GM23248 (cell line): ENCODE measurements around the gene SPINK1. TPM values are rescaled to one million over a fixed set of nuclear protein-coding genes. Genes with fewer than 3 reads are reported as not detected.
A peak's percentile ranks its signal among the peaks of the same experiment; 100 is the strongest.

Experiments
- DNase-seq: peaks from one replicate; pipeline ENCODE4 v3.0.0-alpha.2; 2015
- H2AFZ ChIP-seq: fragments of 200-600 bp; sonication (generic); 2 replicates; pipeline ENCODE4 v1.6.1; 2016; ENCODE audit warnings: antibody characterized with exemption
- H3F3A ChIP-seq: fragments of 200-600 bp; sonication (generic); 2 replicates; pipeline ENCODE4 v1.6.1; 2016; ENCODE audit warnings: mild to moderate bottlenecking, antibody characterized with exemption, mixed run types; ENCODE audit not compliant: insufficient read depth
- H3K27ac ChIP-seq: fragments of 200-600 bp; sonication (generic); 2 replicates; pipeline ENCODE4 v1.5.1; 2016; ENCODE audit warnings: mild to moderate bottlenecking
- H3K27me3 ChIP-seq: fragments of 200-600 bp; sonication (generic); replicated peaks from 2 replicates; pipeline ENCODE4 v1.6.1; 2016; ENCODE audit warnings: mild to moderate bottlenecking; ENCODE audit not compliant: insufficient read depth
- H3K36me3 ChIP-seq: fragments of 200-600 bp; sonication (generic); 2 replicates; pipeline ENCODE4 v1.6.1; 2016; ENCODE audit warnings: low read depth, mild to moderate bottlenecking
- H3K4me1 ChIP-seq: fragments of 200-600 bp; sonication (generic); 2 replicates; pipeline ENCODE4 v1.6.1; 2016; ENCODE audit warnings: mild to moderate bottlenecking; ENCODE audit not compliant: insufficient read depth
- H3K4me2 ChIP-seq: fragments of 200-600 bp; sonication (generic); one replicate; pipeline ENCODE4 v1.6.1; 2016; ENCODE audit warnings: mild to moderate bottlenecking; ENCODE audit not compliant: unreplicated experiment
- H3K4me3 ChIP-seq: fragments of 200-600 bp; sonication (generic); 2 replicates; pipeline ENCODE4 v1.5.1; 2016; ENCODE audit warnings: mild to moderate bottlenecking
- H3K79me2 ChIP-seq: fragments of 200-600 bp; sonication (generic); 2 replicates; pipeline ENCODE4 v1.6.1; 2016; ENCODE audit warnings: mild to moderate bottlenecking; ENCODE audit not compliant: insufficient read depth
- H3K9ac ChIP-seq: fragments of 200-600 bp; sonication (generic); 2 replicates; pipeline ENCODE4 v1.6.1; 2016; ENCODE audit warnings: mild to moderate bottlenecking
- H3K9me2 ChIP-seq: fragments of 200-600 bp; sonication (generic); 2 replicates; pipeline ENCODE4 v1.6.1; 2016; ENCODE audit warnings: mixed run types, mild to moderate bottlenecking, moderate library complexity; ENCODE audit not compliant: insufficient read depth
- H3K9me3 ChIP-seq: fragments of 200-600 bp; sonication (generic); one replicate; pipeline ENCODE4 v1.6.1; 2017; ENCODE audit warnings: low read depth
- H4K20me1 ChIP-seq: fragments of 200-600 bp; sonication (generic); 2 replicates; pipeline ENCODE4 v1.6.0; 2016; ENCODE audit not compliant: insufficient read depth
- EZH2 ChIP-seq: fragments of 200-600 bp; sonication (generic); IDR thresholded peaks from 2 replicates; pipeline ENCODE4 v1.6.1; 2018; ENCODE audit warnings: antibody characterized with exemption, mild to moderate bottlenecking; ENCODE audit not compliant: insufficient read depth, poor library complexity, severe bottlenecking
- EZH2phosphoT487 ChIP-seq: fragments of 200-600 bp; sonication (generic); IDR thresholded peaks from 2 replicates; pipeline ENCODE4 v1.6.1; 2018; ENCODE audit warnings: antibody characterized with exemption, moderate library complexity, mild to moderate bottlenecking, low read depth; ENCODE audit not compliant: insufficient read depth
- WGBS, 2 experiments: methylation state at CpG; one replicate each; pipeline ENCODE4 v1.1.6; 2015 to 2017; ENCODE audit warnings: low lambda C conversion rate in 2 of 2, low coverage in 1 of 2; ENCODE audit errors: missing lambda C conversion rate in 2 of 2; 5-methylcytosine and 5-hydroxymethylcytosine counted together
- in situ Hi-C: fragments of 300-500 bp; cut with MboI; formaldehyde crosslinking; loops from 2 replicates; pipeline ENCODE4 v1.15.0; 2020
- polyA plus RNA-seq: library from polyadenylated mRNA; unstranded; fragments of >200 nt; fragmentation: Nextera tagmentation; extraction: Ambion mirVana; gene quantifications from 2 replicates; pipeline ENCODE4 v1.2.1, GENCODE V29; 2016
- total RNA-seq: library from RNA; depleted of rRNA; stranded (reverse); fragments of >200 nt; shearing (Covaris generic); gene quantifications from 2 replicates; pipeline ENCODE4 v1.2.3, GENCODE V29; 2014

Gene SPINK1
- total and polyA plus RNA-seq, 2 experiments from 2014 or later: not detected

DNA sequence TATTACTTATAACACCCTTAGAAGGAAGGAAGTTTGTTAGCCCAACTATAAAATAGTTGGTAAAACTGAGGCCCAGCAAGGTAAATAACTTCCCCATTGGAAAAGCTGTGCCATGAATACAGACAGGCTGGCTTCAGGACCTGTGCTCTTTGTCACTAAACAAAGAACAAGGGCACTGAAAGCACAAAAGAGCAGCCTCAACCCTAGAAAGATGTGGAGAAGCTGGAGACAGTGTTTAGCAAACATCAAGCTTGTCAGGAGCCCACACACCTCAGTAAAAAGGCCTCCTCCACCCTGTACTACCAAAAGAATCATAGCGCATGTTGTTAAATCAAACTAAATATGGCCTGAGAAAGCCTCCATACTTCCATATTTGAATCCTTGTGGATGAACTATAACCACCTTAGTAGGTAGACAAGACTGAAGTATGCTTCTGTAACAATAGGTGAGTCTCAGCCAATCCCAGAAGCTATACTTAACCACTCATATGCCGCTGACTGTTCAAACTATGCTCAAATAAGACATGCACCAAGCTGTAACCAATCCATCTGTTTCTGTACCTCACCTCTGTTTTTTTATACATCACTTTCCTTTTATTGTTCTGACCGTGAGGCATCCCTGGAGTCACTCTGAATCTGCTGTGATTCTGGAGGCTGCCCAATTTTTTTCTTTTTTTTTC, 28.6 kb upstream of the SPINK1 start:
- Histone ChIP-seq H2AFZ (no peak overlapping the region), H3K4me1 (no peaks in the 10 kb centered on the region), H3K9me2 (no peaks in the 10 kb centered on the region), H3K4me2 (no peak overlapping the region), H3K27me3 (peaks cover 3% of the 10 kb centered on the region; the same call in 1 of the 2 replicates), H3K9me3 (no peaks in the 10 kb centered on the region), H4K20me1 (no peaks in the 10 kb centered on the region), H3F3A (no peaks in the 10 kb centered on the region), H3K27ac (no peak overlapping the region), H3K9ac (no peak overlapping the region), H3K4me3 (no peak overlapping the region), H3K36me3 (no peaks in the 10 kb centered on the region), H3K79me2 (no peaks in the 10 kb centered on the region)
- in situ Hi-C loops: no loop called here
- DNase-seq: no peak
- WGBS, 2 experiments: 57 to 65% methylated on average over 3 of the region's 3 CpGs
- TF ChIP-seq EZH2phosphoT487 (no peak), EZH2 (no peak)

DNA sequence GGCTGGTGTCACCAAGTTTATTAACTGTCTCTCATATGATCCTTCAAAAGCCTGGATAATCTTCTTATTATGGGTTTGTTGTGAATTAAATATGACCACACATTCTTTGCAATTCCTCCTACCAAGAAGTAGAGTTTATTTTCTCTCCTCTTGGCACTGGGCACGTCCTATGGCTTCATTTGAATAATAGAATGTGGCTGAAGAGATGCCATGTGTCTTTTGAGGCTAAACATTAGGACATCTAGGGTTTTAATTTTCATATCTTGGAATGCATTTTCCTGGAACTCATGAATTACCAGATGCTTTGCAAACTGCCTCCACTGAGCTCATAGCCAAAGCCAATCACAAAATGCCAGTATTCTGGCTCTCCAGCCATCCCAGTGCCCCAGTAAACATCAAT, 27.1 kb upstream of the SPINK1 start:
- H3K9me2 ChIP-seq: no peaks in the 10 kb centered on the region
- no peak overlapping the region for H3K4me2 ChIP-seq
- TF ChIP-seq EZH2 (no peak), EZH2phosphoT487 (no peak)
- no peaks in the 10 kb centered on the region for H3K4me1 ChIP-seq
- H4K20me1 ChIP-seq: no peaks in the 10 kb centered on the region
- no peak overlapping the region for H3K4me3 ChIP-seq
- no peak overlapping the region for H3K27ac ChIP-seq
- no peak overlapping the region for H2AFZ ChIP-seq
- no peaks in the 10 kb centered on the region for H3F3A ChIP-seq
- H3K36me3 ChIP-seq: no peaks in the 10 kb centered on the region
- WGBS, 2 experiments: 3 to 5% methylated on average over 1 of the region's 1 CpG
- in situ Hi-C loops: no loop called here
- peaks cover 11% of the 10 kb centered on the region; the same call in 1 of the 2 replicates for H3K27me3 ChIP-seq
- H3K9me3 ChIP-seq: no peaks in the 10 kb centered on the region
- DNase-seq: no peak
- no peaks in the 10 kb centered on the region for H3K79me2 ChIP-seq
- no peak overlapping the region for H3K9ac ChIP-seq

DNA sequence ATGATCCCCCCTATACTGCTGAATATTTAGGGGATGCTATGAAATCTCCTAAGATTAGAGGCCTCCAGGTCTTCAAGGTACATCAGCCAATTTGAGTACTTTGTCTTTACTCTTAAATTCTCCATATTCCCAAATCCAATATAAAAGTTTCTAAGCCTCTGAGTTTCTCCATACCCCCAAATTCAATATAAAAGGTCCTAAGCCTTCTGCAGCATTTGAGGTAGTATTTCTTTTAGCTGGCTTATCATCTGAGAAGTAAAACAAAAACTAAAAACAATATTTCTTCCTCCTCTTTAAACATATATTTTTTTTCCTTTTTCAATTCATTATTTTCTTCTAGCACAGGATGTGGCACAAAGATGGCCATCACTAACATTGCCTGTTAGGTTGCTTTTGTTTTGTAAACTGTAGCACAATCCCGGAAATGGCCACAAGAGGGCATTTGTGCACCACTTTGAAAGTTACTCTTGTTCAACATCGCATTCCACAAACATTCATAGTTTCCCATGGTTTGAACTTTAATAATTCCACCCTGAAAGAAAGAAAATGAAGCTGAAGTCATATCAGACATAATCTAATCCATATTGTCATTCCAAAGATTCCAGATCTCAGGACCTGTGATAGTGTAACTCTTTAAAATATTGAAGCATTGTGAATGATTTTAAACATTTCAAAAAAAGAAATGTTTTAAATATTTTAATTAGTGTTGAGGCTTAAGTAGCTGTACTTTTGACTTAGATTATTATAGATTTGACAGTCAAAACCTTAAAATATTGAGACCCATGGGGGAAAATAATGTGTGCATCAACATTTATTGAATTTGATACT, 26.0 kb upstream of the SPINK1 start:
- no peak overlapping the region for H3K9ac ChIP-seq
- TF ChIP-seq EZH2phosphoT487 (no peak), EZH2 (no peak)
- H3K4me3 ChIP-seq: no peak overlapping the region
- H4K20me1 ChIP-seq: no peaks in the 10 kb centered on the region
- no peak overlapping the region for H3K27ac ChIP-seq
- no peaks in the 10 kb centered on the region for H3K79me2 ChIP-seq
- H3K36me3 ChIP-seq: no peaks in the 10 kb centered on the region
- WGBS, 2 experiments: 0 to 2% methylated on average over 2 of the region's 2 CpGs
- H3K9me2 ChIP-seq: no peaks in the 10 kb centered on the region
- H3K27me3 ChIP-seq: peaks cover 11% of the 10 kb centered on the region; the same call in 1 of the 2 replicates
- no peak overlapping the region for H3K4me2 ChIP-seq
- H2AFZ ChIP-seq: no peak overlapping the region
- in situ Hi-C loops: no loop called here
- no peaks in the 10 kb centered on the region for H3K4me1 ChIP-seq
- no peaks in the 10 kb centered on the region for H3K9me3 ChIP-seq
- peak; percentile 68 for DNase-seq
- H3F3A ChIP-seq: no peaks in the 10 kb centered on the region

DNA sequence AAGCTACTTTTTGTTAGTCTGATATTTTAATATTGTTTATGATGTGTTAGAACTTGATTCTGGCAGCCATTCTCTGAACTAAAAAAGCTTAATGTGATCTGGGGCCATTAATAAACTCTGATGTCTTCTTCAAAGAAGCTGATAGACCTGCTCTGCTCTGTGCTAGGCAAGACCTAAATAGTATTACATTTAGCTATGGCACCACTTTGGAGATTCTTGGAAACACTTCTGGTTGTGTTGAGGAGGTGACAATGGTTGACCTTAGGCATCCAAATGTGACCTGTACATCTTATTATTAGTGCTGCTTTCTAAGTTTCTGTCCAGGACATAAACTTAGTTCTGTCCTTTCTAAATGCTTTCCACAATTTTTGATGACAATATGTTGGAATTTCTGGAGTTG, 25.3 kb upstream of the SPINK1 start:
- in situ Hi-C loops: no loop called here

More for the DNA sequence above, 25.3 kb upstream of the SPINK1 start:
- Histone ChIP-seq H3K27ac (no peak overlapping the region), H2AFZ (no peak overlapping the region), H3K9me3 (no peaks in the 10 kb centered on the region), H3K4me3 (no peak overlapping the region), H3K9me2 (no peaks in the 10 kb centered on the region), H3K4me2 (no peak overlapping the region), H4K20me1 (no peaks in the 10 kb centered on the region), H3K36me3 (no peaks in the 10 kb centered on the region), H3K4me1 (no peaks in the 10 kb centered on the region), H3K79me2 (no peaks in the 10 kb centered on the region), H3K27me3 (peaks cover 11% of the 10 kb centered on the region; the same call in 1 of the 2 replicates), H3K9ac (no peak overlapping the region), H3F3A (no peaks in the 10 kb centered on the region)
- no peak for TF ChIP-seq EZH2
- no peak for TF ChIP-seq EZH2phosphoT487
- no peak for DNase-seq
